Activated CD4-positive, alpha-beta T cell treated with anti-CD3 and anti-CD28 coated beads, Interleukin-2, amount 10 ng/mL, durations not matched to agents 24 days and 14 days (primary cell): ENCODE measurements around the gene KRTAP10-10. TPM values are rescaled to one million over a fixed set of nuclear protein-coding genes. Genes with fewer than 3 reads are reported as not detected.

Experiments
- DNase-seq: peaks from one replicate; pipeline ENCODE4 v3.0.0; 2022
- H3K27ac Mint-ChIP-seq: one replicate; pipeline ENCODE4 v1.8.0; 2022; ENCODE audit warnings: mild to moderate bottlenecking, mixed read lengths
- H3K27me3 Mint-ChIP-seq: one replicate; pipeline ENCODE4 v1.8.0; 2022; ENCODE audit warnings: mixed read lengths
- H3K36me3 Mint-ChIP-seq: one replicate; pipeline ENCODE4 v1.8.0; 2022; ENCODE audit warnings: low read depth, mild to moderate bottlenecking, mixed read lengths
- H3K4me1 Mint-ChIP-seq: one replicate; pipeline ENCODE4 v1.8.0; 2021; ENCODE audit warnings: mixed read lengths
- H3K4me3 Mint-ChIP-seq: one replicate; pipeline ENCODE4 v1.8.0; 2022; ENCODE audit warnings: mild to moderate bottlenecking, moderate library complexity, mixed read lengths
- H3K9me3 Mint-ChIP-seq: one replicate; pipeline ENCODE4 v1.8.0; 2021; ENCODE audit warnings: mixed read lengths
- intact Hi-C: fragments of 100-400 bp; cut with micrococcal nuclease; formaldehyde crosslinking; loops from one replicate; pipeline ENCODE4 v1.15.1; 2023
- total RNA-seq: library from RNA; stranded (reverse); gene quantifications from 2 replicates; pipeline ENCODE4 v1.2.3, GENCODE V29; 2022

Gene KRTAP10-10
- total RNA-seq, 1 donor from 2014 or later = not detected

GRCh38 chr21:44612029-44612486 lies 25.1 kb upstream of the KRTAP10-10 start, which contains the start of gene KRTAP10-8:
Gene KRTAP10-8 (plus strand): TSS chr21:44612079. CDS start chr21:44612101, 22 bp downstream.
- peaks cover 4% of the 10 kb centered on the region for H3K27me3 Mint-ChIP-seq
- no peak for DNase-seq
- H3K4me1 Mint-ChIP-seq = no peaks in the 10 kb centered on the region
- intact Hi-C loops = no loop called here
- no peak within 1 kb of the TSS for H3K27ac Mint-ChIP-seq
- H3K9me3 Mint-ChIP-seq = peaks cover 25% of the 10 kb centered on the region
- peaks cover 2% of the 10 kb centered on the region for H3K36me3 Mint-ChIP-seq
- no peak within 1 kb of the TSS for H3K4me3 Mint-ChIP-seq

DNA sequence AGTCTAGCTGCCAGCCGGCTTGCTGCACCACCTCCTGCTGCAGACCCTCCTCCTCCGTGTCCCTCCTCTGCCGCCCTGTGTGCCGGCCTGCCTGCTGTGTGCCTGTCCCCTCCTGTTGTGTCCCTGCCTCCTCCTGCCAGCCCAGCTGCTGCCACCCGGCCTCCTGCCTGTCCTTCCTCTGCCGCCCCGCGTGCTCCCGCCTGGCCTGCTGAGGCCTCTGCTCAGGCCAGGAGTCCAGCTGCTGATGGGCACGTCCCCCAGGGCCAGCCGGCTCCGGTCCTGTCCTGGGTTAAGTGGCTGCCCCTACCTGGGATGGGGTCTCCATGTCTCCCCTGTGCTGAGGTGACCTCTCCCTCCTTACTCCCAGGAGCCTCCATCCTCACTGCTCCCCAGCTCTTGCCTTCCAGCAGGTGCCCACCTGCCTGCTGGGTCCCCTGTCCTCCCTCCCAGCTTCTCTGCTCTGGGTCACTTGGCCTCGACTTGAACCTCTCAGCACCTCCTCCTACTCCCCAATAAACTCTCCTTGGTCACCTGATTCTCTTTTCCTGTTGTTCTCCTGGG lies 24.4 kb upstream of the KRTAP10-10 start:
- intact Hi-C loops = no loop called here
- Mint-ChIP-seq H3K27ac (no peak overlapping the region), H3K9me3 (peaks cover 25% of the 10 kb centered on the region), H3K4me1 (no peaks in the 10 kb centered on the region), H3K27me3 (peaks cover 2% of the 10 kb centered on the region), H3K36me3 (peaks cover 2% of the 10 kb centered on the region), H3K4me3 (no peak overlapping the region)
- no peak for DNase-seq

DNA sequence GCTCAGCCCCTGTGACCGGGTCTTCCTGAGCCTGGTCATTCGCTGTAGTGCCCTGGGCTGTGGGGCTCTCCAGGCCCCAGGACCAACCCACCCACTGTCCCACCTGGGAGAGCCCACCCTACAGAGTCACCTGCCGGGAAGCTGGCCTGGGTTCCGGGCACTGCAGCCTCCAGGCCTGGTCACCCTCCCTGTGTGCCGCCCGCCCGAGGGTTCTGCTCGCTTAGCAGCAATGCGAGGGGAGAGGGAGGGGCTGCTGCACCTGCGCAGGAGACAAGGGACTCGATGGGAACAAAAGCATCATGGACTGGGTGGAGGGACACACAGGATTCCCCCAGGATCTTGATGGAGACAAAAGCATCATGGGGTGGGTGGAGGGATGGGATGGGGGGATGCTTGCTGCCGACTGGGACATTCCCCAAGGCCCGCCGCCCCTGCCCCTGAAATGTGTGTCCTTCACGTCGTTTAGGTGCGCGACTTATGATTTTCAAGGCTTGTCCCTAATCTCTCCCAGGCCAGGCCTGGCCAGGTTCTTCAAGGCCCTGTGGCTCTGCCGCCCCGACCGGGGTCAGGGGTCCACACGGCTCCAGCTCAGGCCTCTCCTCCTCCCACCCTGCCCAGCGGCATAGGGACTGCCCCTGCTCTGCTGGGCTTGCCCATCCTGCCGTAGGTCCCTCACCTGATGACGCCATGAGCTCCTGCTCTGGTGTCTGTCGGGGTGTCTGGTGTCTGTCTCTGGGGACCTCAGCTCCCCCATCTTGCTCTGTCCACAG lies 23.6 kb upstream of the KRTAP10-10 start:
- Mint-ChIP-seq H3K4me1 (peaks cover 5% of the 10 kb centered on the region), H3K36me3 (peaks cover 4% of the 10 kb centered on the region), H3K27ac (no peak overlapping the region), H3K4me3 (no peak overlapping the region), H3K9me3 (peaks cover 26% of the 10 kb centered on the region), H3K27me3 (no peaks in the 10 kb centered on the region)
- DNase-seq = no peak
- intact Hi-C loops = no loop called here

DNA sequence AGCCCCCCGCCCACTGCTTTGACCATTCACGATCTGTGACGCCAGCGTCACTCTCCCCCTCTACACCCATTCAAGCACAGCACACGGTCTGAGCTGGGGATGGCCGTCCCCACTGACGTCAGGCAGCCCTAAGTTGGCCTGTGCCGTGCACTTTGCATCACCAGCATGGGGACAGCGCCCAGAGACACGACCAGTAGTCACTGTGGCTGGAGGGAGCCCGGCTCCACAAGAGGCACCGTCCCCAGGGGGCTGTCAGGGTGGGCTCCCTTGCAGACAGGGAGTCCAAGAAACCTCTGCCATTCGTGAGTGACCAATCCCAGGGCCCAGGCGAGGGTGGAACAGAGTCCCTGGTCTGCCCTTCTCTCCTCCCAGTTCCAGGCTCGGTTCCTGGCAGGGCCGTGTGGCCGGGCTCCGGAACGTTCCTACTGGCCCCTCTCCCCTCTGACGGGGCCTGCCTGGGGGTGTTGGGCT lies 23.0 kb upstream of the KRTAP10-10 start:
- Mint-ChIP-seq H3K27me3 (no peaks in the 10 kb centered on the region), H3K4me1 (peaks cover 12% of the 10 kb centered on the region), H3K27ac (no peak overlapping the region), H3K36me3 (peaks cover 8% of the 10 kb centered on the region), H3K9me3 (peaks cover 27% of the 10 kb centered on the region), H3K4me3 (no peak overlapping the region)
- intact Hi-C loops = no loop called here
- no peak for DNase-seq

DNA sequence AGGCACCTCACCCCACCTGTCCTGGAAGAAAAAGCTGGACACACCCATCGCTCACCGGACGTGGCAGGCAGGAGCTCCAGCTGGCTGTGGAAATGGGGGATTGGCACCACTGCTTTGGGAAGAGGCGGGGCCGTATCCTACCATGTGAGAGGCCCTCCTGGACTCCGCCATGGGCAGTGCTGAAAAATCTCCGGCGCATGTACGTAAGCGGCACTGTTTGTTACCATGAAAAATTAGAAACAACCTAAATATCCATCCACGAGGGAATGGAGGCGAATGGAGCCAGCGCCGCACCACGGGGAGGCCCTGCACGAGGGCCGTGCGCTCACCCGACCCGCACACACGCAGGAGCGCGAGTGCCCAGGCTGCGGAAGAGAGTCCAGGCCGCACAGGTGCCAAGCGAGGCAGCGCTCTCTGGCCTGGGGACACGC lies 22.2 kb upstream of the KRTAP10-10 start:
- no peak for DNase-seq
- peaks cover 26% of the 10 kb centered on the region for H3K9me3 Mint-ChIP-seq
- peaks cover 17% of the 10 kb centered on the region for H3K4me1 Mint-ChIP-seq
- intact Hi-C loops = no loop called here
- peaks cover 15% of the 10 kb centered on the region for H3K36me3 Mint-ChIP-seq
- no peak overlapping the region for H3K4me3 Mint-ChIP-seq
- H3K27me3 Mint-ChIP-seq = no peaks in the 10 kb centered on the region
- no peak overlapping the region for H3K27ac Mint-ChIP-seq

DNA sequence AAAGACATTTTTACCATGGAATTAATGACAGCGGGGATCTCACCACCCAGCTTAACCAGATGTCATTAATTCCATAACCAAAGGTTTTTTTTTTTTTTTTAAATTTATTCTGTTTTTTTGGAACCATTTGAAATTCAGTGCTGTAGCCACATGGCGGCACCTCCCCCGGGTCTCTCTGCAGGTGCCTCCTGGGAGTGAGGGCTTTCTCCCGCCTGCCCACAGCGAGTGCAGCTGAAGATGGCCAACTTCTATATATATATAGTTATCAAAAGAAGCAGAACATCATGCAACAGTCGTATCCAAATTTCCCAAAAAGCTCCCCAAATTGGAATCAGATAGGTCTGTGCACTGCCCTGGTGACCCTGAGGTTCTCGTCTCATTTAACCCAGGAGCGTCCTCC lies 21.7 kb upstream of the KRTAP10-10 start:
- Mint-ChIP-seq H3K4me3 (no peak overlapping the region), H3K4me1 (peaks cover 17% of the 10 kb centered on the region), H3K36me3 (peaks cover 18% of the 10 kb centered on the region), H3K27me3 (no peaks in the 10 kb centered on the region), H3K27ac (no peak overlapping the region), H3K9me3 (peaks cover 26% of the 10 kb centered on the region)
- DNase-seq = no peak
- intact Hi-C loops = no loop called here

DNA sequence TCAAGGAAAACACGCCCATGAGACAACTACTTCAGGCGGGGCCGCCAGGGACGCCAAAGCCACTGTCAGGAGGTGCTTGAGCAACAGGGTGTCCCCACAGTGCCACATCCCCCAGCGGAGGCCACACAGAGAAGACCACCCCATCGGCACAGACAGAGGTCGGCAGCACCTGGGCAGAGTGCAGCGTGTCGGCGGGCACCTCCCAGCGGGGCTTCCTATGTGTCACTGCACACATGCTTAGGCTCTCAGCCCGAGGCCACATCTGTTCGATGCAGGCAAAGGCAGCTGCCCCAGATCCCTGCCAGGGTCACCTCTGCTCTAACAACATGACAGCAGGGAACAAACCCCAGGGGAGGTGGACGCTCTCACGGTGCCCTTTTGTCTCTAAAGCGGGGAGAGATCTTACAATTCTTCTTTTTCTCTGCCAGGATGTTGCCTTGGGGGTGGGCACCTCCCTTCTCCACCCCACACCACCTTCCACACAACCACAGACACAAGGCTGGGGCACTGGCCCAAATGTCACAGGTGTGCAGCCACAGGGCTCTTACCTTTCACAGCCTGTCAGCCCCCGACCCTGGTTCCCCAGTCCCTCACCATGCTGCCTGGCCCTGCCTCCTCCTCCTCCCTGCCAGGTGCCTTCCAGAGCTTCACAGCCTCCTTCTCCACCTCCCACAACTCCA lies 21.1 kb upstream of the KRTAP10-10 start:
- H3K9me3 Mint-ChIP-seq = peaks cover 27% of the 10 kb centered on the region
- peaks cover 22% of the 10 kb centered on the region for H3K36me3 Mint-ChIP-seq
- H3K4me1 Mint-ChIP-seq = peaks cover 17% of the 10 kb centered on the region
- H3K27me3 Mint-ChIP-seq = no peaks in the 10 kb centered on the region
- DNase-seq = no peak
- no peak overlapping the region for H3K27ac Mint-ChIP-seq
- intact Hi-C loops = no loop called here
- H3K4me3 Mint-ChIP-seq = no peak overlapping the region

- no peak overlapping the region for H3K27ac Mint-ChIP-seq
- H3K36me3 Mint-ChIP-seq = peaks cover 22% of the 10 kb centered on the region
- no peaks in the 10 kb centered on the region for H3K27me3 Mint-ChIP-seq
- DNase-seq = no peak
- no peak overlapping the region for H3K4me3 Mint-ChIP-seq
- H3K4me1 Mint-ChIP-seq = peaks cover 17% of the 10 kb centered on the region
- H3K9me3 Mint-ChIP-seq = peaks cover 22% of the 10 kb centered on the region
- intact Hi-C loops = no loop called here
These were observed 20.6 kb upstream of the KRTAP10-10 start for GRCh38 chr21:44616591-44616926.

GRCh38 chr21:44617071-44617501 lies 20.1 kb upstream of the KRTAP10-10 start:
- H3K4me3 Mint-ChIP-seq = no peak overlapping the region
- H3K27me3 Mint-ChIP-seq = no peaks in the 10 kb centered on the region
- no peak overlapping the region for H3K27ac Mint-ChIP-seq
- H3K4me1 Mint-ChIP-seq = peaks cover 17% of the 10 kb centered on the region
- intact Hi-C loops = no loop called here
- DNase-seq = no peak
- H3K36me3 Mint-ChIP-seq = peaks cover 22% of the 10 kb centered on the region
- peaks cover 22% of the 10 kb centered on the region for H3K9me3 Mint-ChIP-seq

DNA sequence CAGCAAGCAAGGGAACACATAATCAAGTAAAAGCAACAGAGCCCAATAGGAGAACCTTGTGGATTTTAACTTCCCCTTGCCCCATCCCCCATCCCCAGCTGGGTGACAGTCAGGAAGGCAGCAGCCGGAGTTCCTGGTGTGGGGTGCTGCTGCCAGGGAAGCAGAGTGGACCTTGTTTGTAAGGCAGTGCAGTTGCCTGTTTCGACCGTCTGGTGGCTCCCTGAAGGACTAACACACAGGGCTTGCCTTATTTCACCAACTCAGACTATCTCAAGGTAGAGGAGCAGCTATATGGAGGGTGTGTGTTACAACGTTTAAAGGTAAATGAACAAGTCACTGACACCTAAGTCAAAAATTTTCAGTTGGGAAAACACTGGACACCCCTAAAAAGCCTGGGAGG lies 18.7 kb upstream of the KRTAP10-10 start:
- intact Hi-C loops = no loop called here
- Mint-ChIP-seq H3K27me3 (peaks cover 2% of the 10 kb centered on the region), H3K4me3 (peak overlapping the region; percentile 60), H3K36me3 (peaks cover 23% of the 10 kb centered on the region), H3K9me3 (peaks cover 30% of the 10 kb centered on the region), H3K27ac (peak overlapping the region; percentile 87), H3K4me1 (peaks cover 17% of the 10 kb centered on the region)
- DNase-seq = no peak

DNA sequence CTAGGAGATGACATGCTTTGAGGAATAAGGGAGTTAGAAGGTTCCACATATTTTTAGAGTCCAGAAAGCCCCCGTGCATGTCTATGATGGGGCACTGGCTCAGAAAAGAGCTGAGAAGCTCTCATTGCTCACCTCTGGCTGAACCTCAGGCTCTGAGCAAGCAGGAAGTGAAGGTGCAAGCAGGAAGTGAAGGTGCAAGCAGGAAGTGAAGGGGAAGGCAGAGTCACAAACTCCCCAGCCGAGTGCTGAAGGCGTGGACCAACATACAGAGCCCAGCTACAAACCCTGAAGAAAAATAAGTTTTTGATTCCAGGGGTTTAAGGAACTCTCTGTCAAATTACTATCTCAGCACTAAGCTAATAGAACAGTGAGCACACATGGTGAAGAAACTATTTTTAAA lies 18.2 kb upstream of the KRTAP10-10 start:
- DNase-seq = peak; percentile 84
- peaks cover 25% of the 10 kb centered on the region for H3K36me3 Mint-ChIP-seq
- H3K4me1 Mint-ChIP-seq = peaks cover 17% of the 10 kb centered on the region
- H3K27ac Mint-ChIP-seq = peak overlapping the region; percentile 87
- H3K27me3 Mint-ChIP-seq = peaks cover 2% of the 10 kb centered on the region
- H3K4me3 Mint-ChIP-seq = peak overlapping the region; percentile 60
- intact Hi-C loops = no loop called here
- H3K9me3 Mint-ChIP-seq = peaks cover 34% of the 10 kb centered on the region

DNA sequence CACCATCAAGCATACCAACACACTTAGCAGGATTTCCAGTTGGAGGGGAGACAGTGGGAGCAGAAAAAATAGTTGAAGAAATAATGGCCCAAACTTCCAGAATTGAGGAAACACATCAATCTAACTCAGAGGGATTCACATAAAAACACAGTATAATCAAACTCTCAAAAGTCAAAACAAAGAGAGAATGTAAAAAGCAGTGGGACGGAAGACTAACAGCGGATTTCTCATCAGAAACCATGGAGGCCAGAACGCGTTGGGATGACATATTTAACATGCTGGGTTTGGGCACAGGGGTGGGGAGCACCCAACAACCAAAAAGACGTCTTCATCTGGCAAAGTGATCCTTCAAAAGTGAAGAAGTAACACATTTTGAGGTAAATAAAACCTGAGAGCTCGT lies 17.3 kb upstream of the KRTAP10-10 start:
- Mint-ChIP-seq H3K4me3 (no peak overlapping the region), H3K9me3 (peaks cover 44% of the 10 kb centered on the region), H3K27ac (no peak overlapping the region), H3K27me3 (peaks cover 2% of the 10 kb centered on the region), H3K36me3 (peaks cover 28% of the 10 kb centered on the region), H3K4me1 (peaks cover 17% of the 10 kb centered on the region)
- intact Hi-C loops = no loop called here
- DNase-seq = no peak

DNA sequence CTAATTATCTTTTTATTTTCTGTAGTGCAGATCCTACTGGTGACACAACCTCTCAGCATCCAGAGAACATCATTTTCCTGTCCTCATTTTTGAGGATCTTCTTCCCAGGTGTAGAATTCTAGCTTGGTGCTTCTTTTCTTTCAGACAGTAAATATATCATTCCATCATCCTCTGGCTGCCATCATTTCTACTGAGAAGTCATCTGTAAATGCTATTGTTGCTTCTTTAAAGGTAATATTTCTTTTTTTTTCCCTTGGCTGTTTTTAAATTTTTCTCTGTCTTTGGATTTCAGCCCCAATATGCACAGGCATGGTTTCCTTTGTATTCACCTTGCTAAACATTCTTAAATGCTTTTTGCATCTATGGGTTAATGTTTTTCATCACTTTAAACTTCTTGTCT lies 13.6 kb upstream of the KRTAP10-10 start:
- peaks cover 25% of the 10 kb centered on the region for H3K36me3 Mint-ChIP-seq
- H3K27ac Mint-ChIP-seq = no peak overlapping the region
- DNase-seq = no peak
- H3K9me3 Mint-ChIP-seq = peaks cover 45% of the 10 kb centered on the region
- no peak overlapping the region for H3K4me3 Mint-ChIP-seq
- H3K4me1 Mint-ChIP-seq = peaks cover 12% of the 10 kb centered on the region
- intact Hi-C loops = no loop called here
- peaks cover 2% of the 10 kb centered on the region for H3K27me3 Mint-ChIP-seq

DNA sequence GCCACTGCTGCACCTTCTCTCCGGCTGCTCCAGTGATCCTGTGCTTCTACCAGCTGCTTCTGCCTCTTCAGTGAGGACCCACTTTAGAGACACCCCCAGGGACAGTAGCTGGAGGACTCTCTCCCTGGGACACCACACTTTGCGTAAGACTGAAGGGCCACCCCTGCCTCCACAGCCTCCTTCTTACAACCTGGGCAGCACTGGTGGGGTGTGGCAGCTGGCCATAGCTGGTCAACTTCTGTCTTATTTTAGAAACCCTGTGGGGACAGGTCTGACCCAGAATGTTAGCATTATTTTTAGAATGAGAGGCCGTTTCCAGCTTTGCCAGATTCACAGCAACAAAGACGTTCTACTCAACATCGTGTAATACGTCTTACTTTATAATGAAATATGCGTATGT lies 11.4 kb upstream of the KRTAP10-10 start:
- Mint-ChIP-seq H3K4me3 (no peak overlapping the region), H3K4me1 (peaks cover 4% of the 10 kb centered on the region), H3K9me3 (peaks cover 37% of the 10 kb centered on the region), H3K27me3 (peaks cover 2% of the 10 kb centered on the region), H3K27ac (no peak overlapping the region), H3K36me3 (peaks cover 15% of the 10 kb centered on the region)
- DNase-seq = no peak
- intact Hi-C loops = no loop called here
